Stimulated activated CD8-positive, alpha-beta memory T cell treated with anti-CD3 and anti-CD28 coated beads, Interleukin-7, amount 100 ng/mL, for 48 hours (primary cell): ENCODE data around the gene ZNF462.
A peak's percentile ranks its signal among the peaks of the same experiment; 100 is the strongest.

ENCODE experiments used
- DNase-seq, 2 donors: peaks; one replicate each; pipeline ENCODE4 v3.0.0-alpha.2; 2020; ENCODE audit warnings: low read depth in 1 of 2; ENCODE audit errors: extremely low read depth in 1 of 2

The ZNF462 gene

GRCh38 chr9:106992186-106992585 lies 129.2 kb downstream of the ZNF462 start:
- DNase-seq: no peak

- no peak for DNase-seq
These were observed 130.6 kb downstream of the ZNF462 start for GRCh38 chr9:106993603-106994002.

- no peak for DNase-seq
These were observed 131.5 kb downstream of the ZNF462 start for GRCh38 chr9:106994463-106994862.

GRCh38 chr9:107000218-107000617 lies 137.3 kb downstream of the ZNF462 start:
- no peak for DNase-seq

- no peak for DNase-seq
These were observed 142.2 kb downstream of the ZNF462 start for GRCh38 chr9:107005201-107005600.

- no peak for DNase-seq
These were observed 144.4 kb downstream of the ZNF462 start for GRCh38 chr9:107007402-107007801.

GRCh38 chr9:107008011-107008410 lies 145.0 kb downstream of the ZNF462 start:
- no peak for DNase-seq

- DNase-seq: no peak
These were observed 145.5 kb downstream of the ZNF462 start for GRCh38 chr9:107008447-107008846.

GRCh38 chr9:107016383-107016782 lies 153.4 kb downstream of the ZNF462 start:
- DNase-seq: no peak

GRCh38 chr9:107018861-107019545 lies 156.0 kb downstream of the ZNF462 start:
- no peak for DNase-seq

GRCh38 chr9:107020040-107020530 lies 157.1 kb downstream of the ZNF462 start:
- no peak for DNase-seq

- DNase-seq: no peak
These were observed 161.2 kb downstream of the ZNF462 start for GRCh38 chr9:107024193-107024592.

GRCh38 chr9:107025260-107026035 lies 162.5 kb downstream of the ZNF462 start:
- no peak for DNase-seq

GRCh38 chr9:107029146-107029545 lies 166.2 kb downstream of the ZNF462 start:
- no peak for DNase-seq

- DNase-seq: no peak
These were observed 171.0 kb downstream of the ZNF462 start for GRCh38 chr9:107033966-107034365.

- no peak for DNase-seq
These were observed 171.9 kb downstream of the ZNF462 start for GRCh38 chr9:107034831-107035230.

- no peak for DNase-seq
These were observed 173.4 kb downstream of the ZNF462 start for GRCh38 chr9:107036367-107036766.

- DNase-seq: no peak
These were observed 176.6 kb downstream of the ZNF462 start for GRCh38 chr9:107039542-107039941.

GRCh38 chr9:107042606-107043005 lies 179.6 kb downstream of the ZNF462 start:
- no peak for DNase-seq

GRCh38 chr9:107043886-107044285 lies 180.9 kb downstream of the ZNF462 start:
- no peak for DNase-seq

- peak in 1 of 2 donors; percentile 2 for DNase-seq
These were observed 181.9 kb downstream of the ZNF462 start for GRCh38 chr9:107044872-107045271.

GRCh38 chr9:107046692-107047091 lies 183.7 kb downstream of the ZNF462 start:
- no peak for DNase-seq
